IPS DF 19.7 (cell line): ENCODE results near the gene SLC35B3.
"Not testable (repeated sequence)": the region's sequence is repeated elsewhere in the genome, so short reads cannot be mapped to it uniquely, and the experiment has no call there.

Experiments used
- DNase-seq: peaks from one replicate; pipeline ENCODE4 v3.0.0-alpha.2; 2013; ENCODE audit warnings: low read depth, low spot score

Gene SLC35B3

GRCh38 chr6:8415280-8415679 is 20.1 kb downstream of the SLC35B3 start:
- no peak for DNase-seq

GRCh38 chr6:8414844-8415243 is 20.5 kb downstream of the SLC35B3 start:
- no peak for DNase-seq

GRCh38 chr6:8405946-8406345 is 29.4 kb downstream of the SLC35B3 start:
- not testable (repeated sequence) for DNase-seq

- DNase-seq: no peak
Measured at GRCh38 chr6:8402546-8402945, 32.8 kb downstream of the SLC35B3 start.

GRCh38 chr6:8400663-8401062 is 34.7 kb downstream of the SLC35B3 start:
- DNase-seq: no peak

GRCh38 chr6:8392569-8392968 is 42.8 kb downstream of the SLC35B3 start:
- no peak for DNase-seq

GRCh38 chr6:8391934-8392333 is 43.4 kb downstream of the SLC35B3 start:
- DNase-seq: no peak

GRCh38 chr6:8389036-8389818 is 46.1 kb downstream of the SLC35B3 start:
- DNase-seq: no peak

GRCh38 chr6:8387942-8388437 is 47.4 kb downstream of the SLC35B3 start:
- no peak for DNase-seq

GRCh38 chr6:8383584-8383983 is 51.8 kb downstream of the SLC35B3 start:
- peak; percentile 76 for DNase-seq

- DNase-seq: no peak
Measured at GRCh38 chr6:8382434-8382833, 52.9 kb downstream of the SLC35B3 start.

- DNase-seq: no peak
Measured at GRCh38 chr6:8375916-8376315, 59.4 kb downstream of the SLC35B3 start.
